ENCODE data around the gene PLAC9.

DNA sequence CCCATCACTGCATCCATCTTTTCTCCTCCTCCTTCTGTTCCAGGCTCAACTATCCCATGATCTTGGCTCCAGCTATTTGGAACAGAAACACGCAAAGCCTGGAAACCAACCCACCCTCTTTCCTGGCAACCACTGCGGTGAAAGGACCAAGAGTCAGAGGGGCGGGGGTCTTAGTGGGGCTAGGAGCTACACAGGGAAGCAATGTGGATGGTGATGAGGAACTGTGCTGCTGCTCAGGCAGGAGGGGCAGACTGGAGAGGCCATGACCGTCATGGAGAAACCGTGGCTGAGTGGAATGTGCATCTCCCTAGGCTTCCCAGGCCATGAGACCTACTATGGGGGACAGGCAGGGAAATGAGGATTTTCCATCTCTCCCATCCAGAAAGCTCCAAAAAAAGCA is 25.6 kb downstream of the PLAC9 start:
- TF ChIP-seq CTCF (IDR thresholded peaks at IDR 0.05) (no peak), POLR2A (IDR thresholded peaks at IDR 0.05) (no peak)

Data from breast epithelium (tissue), 3 donors.